HG03196 (cell line): ENCODE data around the gene ZNF407.
"Not testable (repeated sequence)": the region's sequence is repeated elsewhere in the genome, so short reads cannot be mapped to it uniquely, and the experiment has no call there.

ENCODE experiments used
- ATAC-seq: cut with Tn5 transposase; IDR thresholded peaks from one replicate; pipeline ENCODE4 v1.9.1; 2021; ENCODE audit not compliant: unreplicated experiment

Gene ZNF407

DNA sequence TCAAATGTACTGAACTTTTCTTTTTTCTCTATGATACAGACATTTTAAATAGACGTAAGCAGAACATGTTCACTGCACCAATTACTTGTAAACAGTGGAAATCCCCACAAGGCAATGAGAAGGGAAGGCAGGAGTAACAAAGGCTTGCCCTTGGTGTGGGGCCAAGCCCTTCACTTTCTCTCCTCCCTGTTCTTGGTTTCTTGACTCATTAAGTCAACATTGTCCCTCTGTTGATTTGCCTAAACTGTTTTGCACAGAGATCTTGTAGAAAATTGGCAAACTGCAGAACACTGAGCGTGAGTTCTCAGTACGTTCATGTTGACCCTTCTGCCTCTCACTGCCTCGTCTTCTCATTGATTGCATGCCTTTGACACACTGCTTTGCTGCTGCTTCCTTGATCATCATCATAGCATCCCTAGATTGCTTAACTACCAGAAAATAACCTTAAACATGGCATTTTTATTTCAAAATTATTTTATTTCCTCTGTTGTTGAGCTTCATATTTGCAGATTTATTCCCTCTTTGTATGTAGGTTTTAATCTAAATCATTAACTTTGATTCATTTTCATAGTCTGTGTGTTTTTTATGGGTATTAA lies 353.6 kb downstream of the ZNF407 start:
- ATAC-seq: peak; percentile 59

DNA sequence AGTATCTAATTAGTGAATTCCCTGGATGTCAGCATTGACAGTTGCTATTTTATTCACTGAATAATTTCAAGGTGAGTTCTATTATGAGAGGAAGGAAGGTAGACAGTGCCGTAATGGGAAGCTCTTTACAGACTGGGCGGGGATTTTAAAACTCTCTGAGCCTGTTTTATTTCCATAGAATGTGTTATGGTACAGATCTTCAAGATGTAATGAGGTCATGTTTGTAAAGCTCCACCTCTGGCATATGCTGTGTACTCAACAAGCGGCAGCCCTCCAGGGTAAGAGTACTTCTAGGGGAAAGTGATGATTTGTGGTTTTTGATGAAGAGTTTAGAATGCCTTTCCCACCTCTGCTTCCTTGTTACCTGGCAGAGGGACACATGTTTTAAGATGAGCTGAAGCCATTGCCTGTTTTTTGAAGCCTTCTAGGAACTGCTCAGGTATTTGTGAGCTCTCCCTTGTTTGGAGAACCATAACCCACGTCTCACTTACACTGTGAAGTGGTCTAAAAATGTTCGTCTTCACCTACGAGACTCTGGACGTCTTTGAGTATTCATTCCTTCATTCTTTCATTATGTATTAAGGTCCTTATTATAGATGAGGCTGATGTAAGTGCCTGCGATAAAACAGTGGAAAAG lies 360.0 kb downstream of the ZNF407 start:
- no peak for ATAC-seq

DNA sequence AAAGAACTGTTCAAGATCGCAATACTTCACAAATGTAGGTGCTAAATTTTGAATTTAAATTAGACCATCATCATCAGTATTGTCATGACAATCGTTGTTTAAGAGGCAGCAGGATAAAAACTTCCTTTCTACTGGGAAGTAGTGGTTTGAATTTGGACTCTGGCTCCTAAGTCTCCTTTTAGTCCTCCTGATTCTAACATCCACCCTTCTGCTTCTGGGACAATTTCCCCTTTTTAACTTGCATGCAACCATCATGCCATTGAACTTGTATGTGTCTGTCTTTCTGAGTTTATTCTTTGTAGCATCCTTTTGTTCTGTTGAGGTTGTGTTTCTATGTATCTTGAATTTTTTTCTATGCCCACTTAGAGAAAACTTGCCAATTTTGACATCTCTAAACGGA lies 361.5 kb downstream of the ZNF407 start:
- ATAC-seq: no peak

DNA sequence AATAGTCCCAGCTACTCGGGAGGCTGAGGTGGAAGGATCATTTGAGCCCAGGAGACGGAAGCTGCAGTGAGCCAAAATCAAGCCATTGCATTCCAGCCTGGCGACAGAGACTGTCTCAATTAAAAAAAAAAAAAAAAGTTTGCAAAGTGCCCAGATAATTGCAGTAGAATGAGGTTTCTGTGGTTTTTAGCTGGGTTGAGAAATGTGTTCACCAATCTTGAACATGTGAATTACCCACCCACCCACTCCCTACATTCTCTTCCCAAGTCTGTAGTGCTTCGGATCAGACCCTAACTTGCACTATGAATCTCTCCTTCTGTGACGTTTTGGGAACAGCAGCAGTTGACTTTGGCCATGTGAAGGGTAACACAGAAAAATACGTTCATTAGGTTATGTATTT lies 363.9 kb downstream of the ZNF407 start:
- no peak for ATAC-seq

DNA sequence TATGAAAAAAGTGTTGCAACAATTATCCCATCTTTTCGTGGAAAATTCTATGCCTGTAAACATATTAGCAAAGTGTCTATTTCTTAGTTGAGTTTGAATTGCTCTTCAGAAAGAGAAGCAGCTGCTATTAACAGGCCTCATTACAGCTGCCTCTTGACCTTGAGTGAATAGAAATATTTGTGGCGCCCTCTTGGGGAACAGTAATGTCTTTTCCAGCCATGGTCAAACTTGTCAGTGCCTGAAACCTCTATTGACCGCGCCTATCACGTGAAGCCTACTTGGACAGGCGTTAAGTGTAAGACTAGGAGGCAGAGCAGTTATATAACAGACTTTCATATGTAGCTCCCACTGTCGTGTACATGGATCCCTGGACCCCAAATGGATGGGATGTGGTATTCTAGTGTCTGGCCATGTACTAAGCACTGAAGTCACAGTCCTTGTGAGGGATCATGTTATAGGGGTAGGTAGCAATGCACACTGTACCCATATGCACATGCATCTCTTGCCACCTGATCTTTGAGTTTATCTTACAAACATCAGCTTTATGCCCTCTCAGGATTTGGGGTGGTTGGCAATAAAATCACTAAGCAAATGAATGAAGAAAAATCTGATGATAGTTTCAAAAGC lies 366.3 kb downstream of the ZNF407 start:
- peak; percentile 71 for ATAC-seq

DNA sequence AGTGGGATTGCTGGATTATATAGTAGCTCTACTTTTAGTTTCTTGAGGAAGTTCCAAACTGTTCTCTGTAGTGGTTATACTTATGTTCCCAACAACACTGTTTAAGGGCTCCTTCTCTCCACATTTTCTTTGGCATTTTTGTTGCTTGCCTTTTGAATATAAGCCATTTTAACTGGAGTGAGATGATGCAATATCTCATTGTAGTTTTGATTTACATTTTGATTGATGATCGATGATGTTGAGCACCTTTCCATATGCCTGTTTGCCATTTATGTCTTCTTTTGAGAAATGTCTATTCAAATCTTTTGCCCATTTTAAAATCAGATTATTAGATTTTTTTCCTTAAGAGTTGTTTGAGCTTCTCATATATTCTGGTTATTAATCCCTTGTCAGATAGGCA lies 368.0 kb downstream of the ZNF407 start:
- ATAC-seq: no peak

DNA sequence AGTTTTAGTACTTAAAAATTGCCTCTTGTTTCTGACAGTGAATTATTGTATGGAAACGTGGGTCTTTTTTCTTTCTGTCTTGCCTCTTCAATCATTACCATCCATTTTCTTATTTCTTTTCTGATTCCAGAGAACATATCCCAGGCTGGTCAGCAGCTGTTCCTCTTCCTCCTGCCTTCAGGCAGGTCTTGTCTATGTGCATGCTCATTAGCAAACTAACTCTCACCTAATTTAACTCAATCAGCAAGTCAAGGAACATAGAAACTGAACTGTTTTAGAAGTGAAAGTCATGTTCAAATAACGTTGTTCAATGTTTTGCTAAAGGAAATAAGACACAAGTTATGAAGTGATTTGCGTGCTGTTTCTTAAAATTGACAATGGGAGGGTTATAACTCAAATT lies 369.8 kb downstream of the ZNF407 start:
- no peak for ATAC-seq

DNA sequence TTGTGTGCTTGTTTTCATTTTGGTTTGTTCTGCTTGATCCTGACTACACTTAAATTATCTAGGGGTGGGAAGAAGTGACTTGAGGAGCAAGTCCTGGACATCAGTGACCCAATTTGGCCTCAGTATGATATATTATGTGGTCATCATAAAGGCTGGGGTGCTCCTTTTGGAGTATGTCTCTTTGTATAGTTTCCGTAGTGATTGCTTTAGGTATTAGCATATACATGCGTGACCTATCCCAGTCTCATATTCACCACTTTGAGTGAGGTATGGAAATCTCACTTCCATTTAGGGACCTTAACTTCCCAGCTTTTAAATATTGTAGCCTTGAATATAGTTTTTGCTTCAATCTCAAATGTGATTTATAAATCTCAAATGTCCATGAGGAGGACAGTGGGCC lies 370.3 kb downstream of the ZNF407 start:
- ATAC-seq: no peak

DNA sequence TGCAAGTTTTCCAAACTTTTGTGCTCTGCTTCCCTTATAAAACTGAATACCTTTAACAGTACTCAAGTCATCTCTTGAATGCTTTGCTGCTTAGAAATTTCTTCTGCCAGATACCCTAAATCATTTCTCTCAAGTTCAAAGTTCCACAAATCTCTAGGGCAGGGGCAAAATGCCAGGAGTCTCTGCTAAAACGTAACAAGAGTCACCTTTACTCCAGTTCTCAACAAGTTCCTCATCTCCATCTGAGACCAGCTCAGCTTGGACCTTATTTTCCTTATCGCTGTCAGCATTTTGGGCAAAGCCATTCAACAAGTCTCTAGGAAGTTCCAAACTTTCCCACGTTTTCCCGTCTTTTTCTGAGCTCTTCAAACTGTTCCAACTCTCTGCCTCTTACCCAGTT lies 373.7 kb downstream of the ZNF407 start:
- not testable (repeated sequence) for ATAC-seq

DNA sequence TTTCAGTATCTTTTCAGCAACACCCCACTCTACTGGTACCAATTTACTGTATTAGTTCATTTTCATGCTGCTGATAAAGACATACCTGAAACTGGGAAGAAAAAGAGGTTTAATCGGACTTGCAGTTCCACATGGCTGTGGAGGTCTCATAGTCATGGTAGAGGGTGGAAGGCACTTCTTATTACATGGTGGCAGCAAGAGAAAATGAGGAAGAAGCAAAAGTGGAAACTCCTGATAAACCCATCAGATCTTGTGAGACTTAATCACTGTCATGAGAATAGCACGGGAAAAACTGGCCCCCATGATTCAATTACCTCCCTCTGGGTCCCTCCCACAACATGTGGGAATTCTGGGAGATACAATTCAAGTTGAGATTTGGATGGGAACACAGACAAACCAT lies 374.1 kb downstream of the ZNF407 start:
- ATAC-seq: not testable (repeated sequence)

DNA sequence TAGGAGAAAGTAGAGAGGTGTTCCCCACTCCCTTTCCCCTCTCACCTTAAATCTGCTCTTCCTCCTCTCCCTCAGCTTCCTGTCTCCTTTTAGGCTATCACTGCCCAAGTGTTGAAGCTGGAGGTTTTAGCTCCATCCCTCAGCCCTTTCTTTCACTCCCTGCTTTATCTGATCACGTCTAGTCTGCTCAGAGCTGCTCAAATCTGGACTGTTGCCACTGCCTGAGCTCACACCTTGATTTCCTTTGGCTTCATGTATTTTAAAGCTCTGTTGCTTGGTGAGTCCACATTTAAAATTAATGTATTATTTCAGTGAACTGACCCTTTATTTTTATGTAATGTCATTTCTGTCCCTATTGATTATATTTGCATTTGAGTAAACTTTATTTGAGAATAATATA lies 374.7 kb downstream of the ZNF407 start:
- no peak for ATAC-seq

DNA sequence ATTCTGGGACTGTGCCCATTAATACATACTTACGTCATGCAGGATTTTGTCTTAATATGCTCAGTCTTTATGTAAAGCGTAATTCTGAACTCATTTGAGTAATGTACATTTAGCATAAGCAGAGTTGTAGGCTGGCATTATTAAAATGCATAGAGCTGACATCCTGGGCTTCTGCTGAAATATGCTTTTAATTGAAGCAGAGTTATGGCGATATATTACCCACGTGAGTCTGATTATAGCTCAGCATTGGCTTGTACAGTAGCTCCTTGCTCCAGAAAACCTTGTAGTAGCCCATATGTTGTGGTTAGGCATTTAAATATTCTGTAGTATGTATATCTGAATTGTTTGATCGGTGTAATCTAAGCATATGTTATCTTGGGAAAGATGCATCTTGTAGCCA lies 377.3 kb downstream of the ZNF407 start:
- ATAC-seq: no peak

DNA sequence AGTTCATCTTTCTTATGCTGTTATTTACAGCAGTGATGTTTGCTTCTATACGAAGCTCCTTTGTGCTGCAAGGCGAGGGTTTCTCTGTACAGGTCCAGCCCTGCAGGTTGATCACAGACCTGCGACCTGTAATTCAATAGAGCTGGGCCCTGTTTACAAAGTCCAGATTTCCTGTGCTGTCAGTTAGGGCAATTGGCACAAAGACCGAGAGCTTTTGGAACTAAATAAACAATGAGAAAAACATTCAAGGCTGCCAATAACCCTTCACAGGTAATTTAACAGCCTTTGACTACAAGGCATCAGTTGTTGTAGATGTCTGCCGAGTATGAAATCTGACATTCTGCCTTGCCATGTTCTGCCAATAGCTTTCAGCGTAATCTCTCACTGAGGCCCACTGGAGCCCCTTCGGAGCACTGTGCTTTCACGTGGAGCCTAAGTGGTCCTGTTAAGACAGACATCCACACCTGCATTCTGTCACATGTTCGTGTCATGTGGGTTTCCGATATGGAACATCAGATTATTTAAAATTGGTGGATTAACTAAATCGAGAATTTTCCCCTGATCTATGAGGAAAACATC lies 378.8 kb downstream of the ZNF407 start:
- no peak for ATAC-seq

DNA sequence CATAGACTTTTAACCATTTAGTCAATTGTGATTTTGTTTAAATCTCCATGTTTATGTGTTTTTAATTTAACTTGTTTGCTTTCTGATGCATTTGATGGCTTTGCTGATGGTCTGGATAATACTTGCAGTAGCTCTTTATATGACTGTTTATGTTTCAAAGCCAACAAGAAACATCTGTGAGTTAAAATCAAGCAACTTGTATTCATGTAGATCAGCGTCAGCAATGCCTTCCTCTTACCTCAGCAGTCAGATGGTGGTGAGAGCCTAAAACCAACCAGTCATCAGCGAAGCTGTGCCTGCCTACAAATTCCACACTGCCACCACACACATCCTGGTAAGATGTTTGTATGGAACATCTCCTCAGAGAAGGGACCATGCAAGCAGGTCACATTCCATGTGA lies 379.4 kb downstream of the ZNF407 start:
- ATAC-seq: no peak

DNA sequence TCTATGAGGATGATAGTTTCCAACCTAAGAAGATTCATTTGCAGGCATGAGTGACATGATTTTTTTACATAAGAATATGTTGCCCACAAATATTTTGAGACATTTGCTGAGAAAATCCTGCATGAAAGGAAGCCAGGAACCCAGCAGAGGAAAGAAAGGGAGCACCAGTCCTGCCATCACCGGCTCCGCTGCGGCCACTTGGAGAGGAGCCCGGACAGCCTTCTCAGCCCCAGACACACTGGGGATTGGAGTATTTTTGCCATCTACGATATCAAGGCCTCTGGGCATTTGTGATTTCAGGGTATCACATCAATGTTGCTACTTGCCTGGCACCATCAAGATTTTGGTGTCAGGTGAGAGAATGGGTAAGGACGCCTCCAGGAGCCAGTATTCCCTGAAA lies 383.0 kb downstream of the ZNF407 start:
- no peak for ATAC-seq

DNA sequence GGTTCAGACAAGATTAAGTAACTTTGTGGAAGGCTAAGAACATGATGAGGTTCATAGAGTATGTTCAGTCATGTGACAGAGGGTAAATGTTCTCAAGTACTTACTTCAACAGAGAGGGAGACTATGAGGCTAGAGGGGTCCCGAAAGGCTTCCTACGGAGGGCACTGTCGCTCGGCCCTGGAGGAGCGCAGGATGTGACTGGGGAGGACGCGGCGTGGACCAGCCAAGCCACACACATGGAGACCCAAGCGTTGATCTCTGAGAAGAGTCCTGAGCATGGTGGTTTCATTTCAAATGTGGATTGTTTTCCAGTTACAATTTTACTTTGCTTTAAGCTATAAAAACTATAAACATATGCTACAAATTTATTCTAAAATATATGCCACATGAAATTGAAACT lies 383.8 kb downstream of the ZNF407 start:
- ATAC-seq: no peak

DNA sequence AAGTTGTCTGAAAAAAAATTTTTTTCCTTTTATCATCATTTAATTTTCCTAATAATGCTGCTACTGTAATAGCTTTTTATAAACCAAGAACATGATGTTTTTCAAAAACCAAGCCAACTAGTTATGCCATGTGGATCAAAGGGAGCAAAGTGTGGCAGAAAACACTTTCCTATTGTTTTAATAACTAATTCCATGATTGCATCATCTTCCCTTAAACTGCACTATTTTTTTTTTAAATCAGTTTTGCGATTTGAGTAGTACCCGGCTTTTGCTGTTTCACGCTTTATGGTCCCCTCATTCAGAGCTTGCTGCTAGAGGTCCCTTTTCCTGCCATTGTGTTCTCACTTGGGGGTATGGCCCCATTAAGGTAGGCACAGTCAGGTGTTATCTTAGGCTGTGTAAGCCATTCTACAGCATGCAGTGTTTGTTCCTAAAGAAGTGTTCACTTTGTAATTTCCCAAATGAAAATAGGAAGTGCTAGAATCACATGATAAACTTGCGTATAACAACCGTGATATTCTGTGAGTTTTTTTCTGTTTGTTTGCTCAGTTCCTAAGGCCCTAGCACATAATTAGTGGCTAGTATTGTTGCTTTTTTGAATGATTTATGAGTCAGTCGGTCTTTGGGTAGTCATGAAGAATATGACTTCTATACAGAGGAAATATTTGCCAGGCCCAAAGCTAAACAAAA lies 385.4 kb downstream of the ZNF407 start:
- ATAC-seq: no peak

DNA sequence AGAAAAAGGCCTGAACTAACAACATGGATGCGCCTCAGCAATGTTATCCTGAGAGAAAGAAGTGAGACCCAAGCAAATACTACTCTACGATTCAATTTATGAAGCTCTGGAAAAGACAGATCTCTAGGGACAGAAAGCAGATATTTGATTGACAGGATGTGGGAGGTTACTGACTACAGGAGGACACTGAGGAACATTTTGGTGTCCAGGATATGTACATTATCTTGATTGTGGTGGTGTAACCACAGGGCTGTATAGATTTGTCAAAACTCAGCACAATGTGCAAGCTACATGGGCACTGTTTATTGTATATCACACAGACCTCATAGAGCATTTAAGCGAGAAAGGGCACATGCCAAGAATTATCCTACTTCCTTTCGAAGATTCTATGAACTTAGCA lies 391.5 kb downstream of the ZNF407 start:
- no peak for ATAC-seq

DNA sequence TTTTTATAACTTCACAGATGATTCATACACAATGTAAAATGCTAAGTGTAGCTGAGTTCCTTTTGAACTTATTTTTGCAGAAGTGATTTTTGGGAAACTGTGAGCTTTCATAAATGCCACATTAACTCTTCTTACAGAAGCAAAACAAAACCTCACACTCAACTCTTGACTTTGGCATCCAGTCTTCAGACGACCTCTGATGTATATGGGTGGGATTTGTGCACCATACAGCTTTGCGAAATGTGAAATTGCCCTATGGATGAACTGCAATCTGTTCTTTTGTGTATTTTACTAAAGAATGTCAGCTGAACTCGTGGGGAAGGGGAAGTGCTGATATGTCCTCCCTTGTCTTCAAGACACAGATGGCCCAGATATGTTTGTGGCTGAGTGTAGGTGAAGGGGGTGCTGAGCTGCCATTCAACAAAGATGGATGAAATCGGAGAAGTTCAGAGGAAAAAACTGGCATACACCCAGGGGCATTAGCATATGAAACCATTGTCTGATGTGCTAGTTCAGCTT lies 393.0 kb downstream of the ZNF407 start:
- ATAC-seq: no peak

DNA sequence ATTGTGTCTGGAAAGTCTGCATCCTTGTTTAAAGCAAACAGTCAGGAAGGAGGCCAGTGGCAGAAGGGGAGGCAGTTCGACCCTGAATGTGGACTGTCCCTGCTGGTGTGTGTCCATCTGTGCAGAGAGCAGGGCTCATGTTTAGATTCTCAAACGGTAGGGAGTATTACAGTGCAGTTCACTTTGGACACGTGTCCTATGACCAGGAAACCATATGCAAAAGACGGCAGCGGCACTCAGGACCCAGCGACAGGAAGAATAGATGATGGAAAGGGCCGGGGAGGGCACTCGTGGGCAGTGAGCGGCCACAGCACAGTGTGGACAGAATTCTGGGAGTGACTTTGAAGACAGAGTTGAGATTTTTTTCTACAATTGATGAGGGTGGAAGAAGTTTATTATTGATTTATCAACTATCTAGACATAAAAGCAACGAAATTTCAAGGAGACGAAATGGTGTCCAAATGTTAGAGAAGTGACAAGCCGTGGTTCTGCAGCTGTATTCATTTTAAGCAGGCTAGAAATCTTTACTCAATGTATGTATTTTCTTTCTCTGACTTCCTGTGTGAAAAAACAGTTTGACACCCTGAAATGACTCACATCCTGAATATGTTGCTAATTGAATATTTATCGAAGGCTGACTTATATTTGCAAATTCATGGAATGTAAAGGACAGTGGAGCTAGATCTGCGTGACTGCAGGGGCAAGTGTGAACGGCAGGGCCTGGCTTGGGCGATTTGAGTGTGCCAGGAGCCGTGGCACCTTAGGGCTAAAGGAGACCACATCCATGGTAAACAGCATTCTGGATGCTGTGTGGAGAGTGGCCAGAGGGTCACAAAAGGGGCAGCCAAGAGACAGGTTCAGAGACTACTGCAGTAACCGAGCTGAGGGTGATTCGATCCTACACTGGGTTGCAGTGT lies 397.1 kb downstream of the ZNF407 start:
- ATAC-seq: peak; percentile 79

DNA sequence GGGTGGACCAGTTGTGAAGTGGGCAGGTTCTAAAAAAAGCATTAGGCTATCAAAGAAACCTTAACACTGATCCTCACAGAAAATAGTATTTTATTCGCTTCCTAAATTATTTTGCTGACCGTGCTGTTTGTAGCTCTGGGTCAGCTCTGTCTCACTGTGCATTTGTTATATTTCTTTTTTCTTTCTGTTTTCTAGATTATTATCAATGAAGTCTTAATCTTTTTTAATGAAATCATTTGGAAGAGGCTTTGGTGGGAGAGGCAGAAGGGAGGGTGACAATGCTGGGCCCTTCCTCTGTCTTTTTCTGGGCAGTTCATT lies 397.7 kb downstream of the ZNF407 start:
- no peak for ATAC-seq
